RPMI8226 (cell line): ENCODE results near the gene TRAPPC3L.

Experiments used
- DNase-seq: peaks from one replicate; pipeline ENCODE4 v3.0.0-alpha.2; 2015

Gene TRAPPC3L

GRCh38 chr6:116461932-116462885 lies 83.3 kb downstream of the TRAPPC3L start:
- peak; percentile 82 for DNase-seq

- DNase-seq: no peak
Measured at GRCh38 chr6:116461331-116461931, 84.1 kb downstream of the TRAPPC3L start, which contains the start of gene CALHM6. Gene CALHM6, plus strand, starts transcription at chr6:116461375. Its CDS starts 555 bp downstream, at chr6:116461930.

- no peak for DNase-seq
Measured at GRCh38 chr6:116459927-116460326, 85.6 kb downstream of the TRAPPC3L start.

- DNase-seq: no peak
Measured at GRCh38 chr6:116458264-116458663, 87.2 kb downstream of the TRAPPC3L start.

GRCh38 chr6:116456927-116457326 lies 88.6 kb downstream of the TRAPPC3L start:
- DNase-seq: no peak

- no peak for DNase-seq
Measured at GRCh38 chr6:116456106-116456505, 89.4 kb downstream of the TRAPPC3L start.

GRCh38 chr6:116452531-116452930 lies 93.0 kb downstream of the TRAPPC3L start:
- no peak for DNase-seq

- no peak for DNase-seq
Measured at GRCh38 chr6:116451916-116452315, 93.6 kb downstream of the TRAPPC3L start.

- DNase-seq: peak; percentile 73
Measured at GRCh38 chr6:116450769-116451740, 94.4 kb downstream of the TRAPPC3L start.

GRCh38 chr6:116450185-116450710 lies 95.2 kb downstream of the TRAPPC3L start:
- DNase-seq: peak; percentile 49

- no peak for DNase-seq
Measured at GRCh38 chr6:116449565-116449964, 95.9 kb downstream of the TRAPPC3L start.

GRCh38 chr6:116447496-116448011 lies 97.9 kb downstream of the TRAPPC3L start:
- DNase-seq: no peak

- DNase-seq: no peak
Measured at GRCh38 chr6:116447052-116447451, 98.4 kb downstream of the TRAPPC3L start.

- no peak for DNase-seq
Measured at GRCh38 chr6:116446399-116446798, 99.1 kb downstream of the TRAPPC3L start.

- peak; percentile 70 for DNase-seq
Measured at GRCh38 chr6:116445102-116445501, 100.4 kb downstream of the TRAPPC3L start.
